Endothelial cell of umbilical vein (primary cell): ENCODE data around the gene DIS3.
A peak's percentile ranks its signal among the peaks of the same experiment; 100 is the strongest.

Experiments
- EZH2 ChIP-seq: IDR thresholded peaks from 2 replicates; pipeline ENCODE4 v1.6.1; 2012; ENCODE audit warnings: borderline replicate concordance, low read depth, mild to moderate bottlenecking, moderate library complexity, low read length, inconsistent platforms; ENCODE audit not compliant: severe bottlenecking
- FOS ChIP-seq: IDR thresholded peaks from 2 replicates; pipeline ENCODE4 v1.6.1; 2011; ENCODE audit warnings: mild to moderate bottlenecking, low read length, moderate library complexity, borderline replicate concordance; ENCODE audit not compliant: insufficient read depth
- JUN ChIP-seq: IDR thresholded peaks from 2 replicates; pipeline ENCODE4 v1.6.1; 2011; ENCODE audit warnings: borderline replicate concordance, low read depth; ENCODE audit not compliant: insufficient read length, insufficient read depth
- MAX ChIP-seq: IDR thresholded peaks from 2 replicates; pipeline ENCODE4 v1.6.1; 2011; ENCODE audit not compliant: insufficient read depth, insufficient read length
- POLR2A ChIP-seq: IDR thresholded peaks from 2 replicates; pipeline ENCODE4 v1.6.1; 2012; ENCODE audit warnings: low read depth, mild to moderate bottlenecking, control low read depth, low read length
- POLR2AphosphoS5 ChIP-seq: IDR thresholded peaks from 2 replicates; pipeline ENCODE4 v1.6.1; 2012; ENCODE audit warnings: low read depth, mild to moderate bottlenecking, control low read depth, low read length, moderate library complexity; ENCODE audit not compliant: insufficient read depth
- TF ChIP-seq, protein P1 (sequence below), 2 donors: IDR thresholded peaks; 1 replicate in 1 of 2; 2 replicates in 1 of 2; pipeline ENCODE4 v1.5.1; 2011; ENCODE audit warnings: low read length in 2 of 2, mild to moderate bottlenecking in 2 of 2, moderate library complexity in 2 of 2, control low read depth in 1 of 2, inconsistent platforms in 1 of 2, low read depth in 1 of 2; ENCODE audit not compliant: insufficient read depth in 1 of 2; ENCODE audit errors: extremely low read depth in 1 of 2

DNA sequence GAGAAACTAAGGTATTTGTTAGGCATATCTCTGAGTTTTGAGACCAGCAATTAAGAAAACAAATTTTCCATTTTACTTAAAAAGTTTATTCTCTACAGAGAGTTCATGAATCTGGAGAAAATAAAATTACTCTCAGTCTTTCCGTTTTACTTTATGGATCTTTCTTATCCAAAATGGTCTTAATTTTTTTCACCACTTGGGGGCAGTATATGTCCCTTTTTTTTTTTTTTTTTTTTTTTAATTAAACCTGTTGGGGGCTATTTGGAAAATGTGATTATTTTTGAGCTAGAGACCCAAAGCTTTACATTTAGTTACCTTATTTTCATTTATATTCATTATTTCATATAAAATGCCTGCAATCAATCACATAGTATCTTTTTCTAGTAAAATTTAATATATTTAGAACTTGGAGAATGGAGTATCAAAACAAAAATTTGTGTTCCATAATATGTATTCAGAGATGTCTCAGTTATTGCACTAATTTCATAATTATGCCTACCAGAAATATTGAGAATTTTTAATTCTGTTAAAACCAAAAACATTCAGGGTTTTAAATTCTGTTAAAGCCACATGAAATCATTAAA is 27.3 kb upstream of the DIS3 start:
- TF ChIP-seq, protein P1, sequence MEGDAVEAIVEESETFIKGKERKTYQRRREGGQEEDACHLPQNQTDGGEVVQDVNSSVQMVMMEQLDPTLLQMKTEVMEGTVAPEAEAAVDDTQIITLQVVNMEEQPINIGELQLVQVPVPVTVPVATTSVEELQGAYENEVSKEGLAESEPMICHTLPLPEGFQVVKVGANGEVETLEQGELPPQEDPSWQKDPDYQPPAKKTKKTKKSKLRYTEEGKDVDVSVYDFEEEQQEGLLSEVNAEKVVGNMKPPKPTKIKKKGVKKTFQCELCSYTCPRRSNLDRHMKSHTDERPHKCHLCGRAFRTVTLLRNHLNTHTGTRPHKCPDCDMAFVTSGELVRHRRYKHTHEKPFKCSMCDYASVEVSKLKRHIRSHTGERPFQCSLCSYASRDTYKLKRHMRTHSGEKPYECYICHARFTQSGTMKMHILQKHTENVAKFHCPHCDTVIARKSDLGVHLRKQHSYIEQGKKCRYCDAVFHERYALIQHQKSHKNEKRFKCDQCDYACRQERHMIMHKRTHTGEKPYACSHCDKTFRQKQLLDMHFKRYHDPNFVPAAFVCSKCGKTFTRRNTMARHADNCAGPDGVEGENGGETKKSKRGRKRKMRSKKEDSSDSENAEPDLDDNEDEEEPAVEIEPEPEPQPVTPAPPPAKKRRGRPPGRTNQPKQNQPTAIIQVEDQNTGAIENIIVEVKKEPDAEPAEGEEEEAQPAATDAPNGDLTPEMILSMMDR (IDR thresholded peaks at IDR 0.05; ENCODE audit: extremely low read depth in 1 of 2, insufficient read depth in 1 of 2, low read depth in 1 of 2, low read length in 2 of 2), result peak in 1 of 2 donors; percentile 14
- TF ChIP-seq EZH2, result no peak
- TF ChIP-seq POLR2A, result no peak
- no peak for TF ChIP-seq MAX
- no peak for TF ChIP-seq FOS
- TF ChIP-seq POLR2AphosphoS5, result no peak
- no peak for TF ChIP-seq JUN
